ENCODE results near the gene ERFE. TPM values are rescaled to one million over a fixed set of nuclear protein-coding genes. Genes with fewer than 3 reads are reported as not detected.

Gene ERFE
- total and polyA plus RNA-seq, 10 of the 15 experiments (the other 5 are each of a cell fraction or from before 2014, with no cell fraction given), result not detected

- H3K4me2 ChIP-seq (ENCODE audit: control insufficient read depth, insufficient read depth), result no peak overlapping the region
- TF ChIP-seq CTCF (IDR thresholded peaks at IDR 0.05 in 2 of 3, conservative IDR thresholded peaks at IDR 0.05 in 1 of 3; ENCODE audit: control insufficient read depth in 2 of 3, extremely low read depth in 1 of 3, insufficient read depth in 1 of 3, low read depth in 3 of 3, low read length in 3 of 3) (no peak), JUND (IDR thresholded peaks at IDR 0.05; ENCODE audit: low read depth, low read length) (no peak), ZNF687 (IDR thresholded peaks at IDR 0.05) (no peak), SMAD5 (IDR thresholded peaks at IDR 0.05; ENCODE audit: low read depth) (no peak), CHD1 (IDR thresholded peaks at IDR 0.05; ENCODE audit: low read depth, low read length) (no peak), BCL11A (IDR thresholded peaks at IDR 0.05; ENCODE audit: low read depth, low read length) (no peak), MYB (IDR thresholded peaks at IDR 0.05; ENCODE audit: borderline replicate concordance, low read depth, low read length) (no peak)
- H3K4me1 ChIP-seq (ENCODE audit: control insufficient read depth, insufficient read depth, low read length), result no peaks in the 10 kb centered on the region
- no peak for ATAC-seq
- intact Hi-C loops (cut with micrococcal nuclease; ENCODE audit: unreplicated experiment), result no loop called here
- no peak overlapping the region for H3K9ac ChIP-seq (ENCODE audit: control insufficient read depth, insufficient read depth, low read length)
- H3K27ac ChIP-seq (ENCODE audit: control insufficient read depth, insufficient read depth), result no peak overlapping the region
- CTCF ChIA-PET, result no interaction called here
- H3K36me3 ChIP-seq (ENCODE audit: control insufficient read depth in 2 of 2, insufficient read depth in 2 of 2, low read length in 1 of 2), result no peaks in the 10 kb centered on the region
- POLR2A ChIA-PET, result no interaction called here
- WGBS (ENCODE audit: insufficient coverage, insufficient replicate concordance, low lambda C conversion rate, missing lambda C conversion rate), result 60% methylated on average over 15 of the region's 25 CpGs
- no peaks in the 10 kb centered on the region for H3K9me3 ChIP-seq (replicated peaks; ENCODE audit: control insufficient read depth, insufficient read depth, low read length)
- no peaks in the 10 kb centered on the region for H3K27me3 ChIP-seq (replicated peaks in 1 of 2; ENCODE audit: control insufficient read depth in 2 of 2, insufficient read depth in 2 of 2, low read length in 1 of 2)
- no peaks in the 10 kb centered on the region for H3K79me2 ChIP-seq (ENCODE audit: control insufficient read depth, insufficient read depth, low read length)
- DNase-seq (ENCODE audit: low read depth, low spot score), result no peak
- no peak for FAIRE-seq
- H2AFZ ChIP-seq (ENCODE audit: control insufficient read depth, low read depth, low read length), result no peak overlapping the region
- SMC1A ChIA-PET (ENCODE audit: uncharacterized antibody, unreplicated experiment), result no interaction called here
- RAD21 ChIA-PET (ENCODE audit: unreplicated experiment), result no interaction called here
- H3K4me3 ChIP-seq, result no peak overlapping the region
- in situ Hi-C loops (cut with MboI), result no loop called here
- H4K20me1 ChIP-seq (ENCODE audit: control insufficient read depth, insufficient read depth), result no peaks in the 10 kb centered on the region
- no TSS peak for BruUV-seq (replicated peaks)
Measured at GRCh38 chr2:238150686-238151085, 8.1 kb upstream of the ERFE start.

All from GM12878 (cell line).